Stimulated activated naive CD8-positive, alpha-beta T cell treated with anti-CD3 and anti-CD28 coated beads, Interleukin-15, amount 100 ng/mL, for 72 hours (primary cell): Measurements from ENCODE around the gene TMCO4.
A peak's percentile ranks its signal among the peaks of the same experiment; 100 is the strongest.

Experiments used
- ATAC-seq: fragments of 150-1000 bp; cut with Tn5 transposase; 2 replicates; pipeline ENCODE4 v1.10.0; 2021; ENCODE audit warnings: mild to moderate bottlenecking, moderate library complexity
- DNase-seq, 2 donors: peaks; one replicate each; pipeline ENCODE4 v3.0.0; 2021 to 2022
- H3K27ac Mint-ChIP-seq, 2 donors: one replicate each; pipeline ENCODE4 v1.8.0; 2022; ENCODE audit warnings: mild to moderate bottlenecking in 2 of 2, mixed read lengths in 2 of 2, moderate library complexity in 2 of 2
- H3K27me3 Mint-ChIP-seq: one replicate; pipeline ENCODE4 v1.8.0; 2022; ENCODE audit warnings: mixed read lengths
- H3K4me1 Mint-ChIP-seq: one replicate; pipeline ENCODE4 v1.8.0; 2022; ENCODE audit warnings: mild to moderate bottlenecking, mixed read lengths
- H3K4me3 Mint-ChIP-seq, 2 donors: one replicate each; pipeline ENCODE4 v1.8.0; 2022; ENCODE audit warnings: mild to moderate bottlenecking in 2 of 2, mixed read lengths in 2 of 2, moderate library complexity in 1 of 2
- H3K9me3 Mint-ChIP-seq, 2 donors: one replicate each; pipeline ENCODE4 v1.8.0; 2022; ENCODE audit warnings: mixed read lengths in 2 of 2

The TMCO4 gene

DNA sequence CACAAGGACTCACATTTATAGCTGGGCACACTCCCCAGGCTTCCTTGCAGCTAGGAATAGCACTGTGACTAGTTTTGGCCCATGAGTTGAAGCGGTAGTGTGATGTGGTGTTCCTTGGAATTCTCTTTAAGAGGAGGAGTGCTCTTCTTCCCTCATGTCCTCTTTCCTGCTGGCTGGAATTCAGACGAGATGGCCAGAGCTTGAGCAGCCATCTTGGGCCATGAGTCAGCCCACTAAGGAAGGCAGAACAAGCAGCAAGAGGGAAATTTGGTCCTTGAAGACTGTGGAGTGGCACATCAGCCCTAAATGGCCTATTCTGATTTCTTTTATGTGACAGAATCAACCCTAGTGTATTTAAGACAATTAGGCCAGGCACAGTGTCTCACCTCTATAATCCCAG, 115.0 kb downstream of the TMCO4 start:
- DNase-seq (no peak), ATAC-seq (no peak)
- Mint-ChIP-seq H3K4me1 (peaks cover 18% of the 10 kb centered on the region), H3K4me3 (no peak overlapping the region), H3K27ac (no peak overlapping the region), H3K9me3 (peaks cover 5 to 6% of the 10 kb centered on the region in 2 donors), H3K27me3 (no peaks in the 10 kb centered on the region)

DNA sequence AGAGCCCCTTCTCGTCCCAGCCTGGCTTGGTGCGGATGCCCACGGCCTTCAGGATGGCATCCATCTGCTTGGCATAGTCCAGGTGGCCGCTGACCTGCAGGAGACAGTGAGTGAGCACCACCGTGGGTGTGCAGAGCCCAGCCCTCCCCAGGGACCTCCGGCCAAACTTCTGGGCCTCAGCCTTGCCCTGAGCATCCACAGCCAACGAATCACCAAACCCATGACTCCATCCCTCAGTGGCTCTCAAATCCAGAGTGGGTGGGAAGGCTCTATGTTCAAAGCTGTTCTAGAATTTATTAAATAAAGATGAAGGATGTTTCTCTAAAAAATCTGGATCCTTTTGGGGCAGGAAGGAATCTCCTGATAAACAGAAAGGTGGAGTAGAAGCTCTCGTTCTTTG, 116.4 kb downstream of the TMCO4 start:
- ATAC-seq (no peak), DNase-seq (no peak)
- no peaks in the 10 kb centered on the region for H3K9me3 Mint-ChIP-seq
- H3K4me1 Mint-ChIP-seq = peaks cover 10% of the 10 kb centered on the region
- H3K27ac Mint-ChIP-seq = no peak overlapping the region
- no peak overlapping the region for H3K4me3 Mint-ChIP-seq
- no peaks in the 10 kb centered on the region for H3K27me3 Mint-ChIP-seq

DNA sequence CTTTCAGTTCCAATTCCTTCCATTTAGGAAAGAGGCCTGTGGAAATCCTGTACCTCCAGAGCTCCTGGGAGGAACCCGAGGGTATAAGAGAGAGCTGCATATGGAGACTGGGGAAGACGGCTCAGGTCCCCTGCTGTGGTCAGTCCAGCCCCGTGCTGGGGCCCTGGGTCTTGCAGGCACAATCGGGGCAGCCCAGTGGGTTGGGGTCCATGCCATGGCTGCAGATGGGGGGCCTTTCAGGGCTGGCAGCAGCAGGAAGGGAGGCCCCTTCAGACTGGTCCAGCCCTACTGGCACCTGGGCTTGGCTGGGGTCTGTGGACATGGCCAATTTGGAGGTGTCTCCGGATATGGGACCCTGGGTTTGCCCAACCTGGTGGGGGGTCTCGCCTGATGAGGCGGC, 116.8 kb downstream of the TMCO4 start:
- H3K4me1 Mint-ChIP-seq = peaks cover 5% of the 10 kb centered on the region
- ATAC-seq = no peak
- no peak overlapping the region for H3K27ac Mint-ChIP-seq
- no peaks in the 10 kb centered on the region for H3K27me3 Mint-ChIP-seq
- H3K9me3 Mint-ChIP-seq = no peaks in the 10 kb centered on the region
- no peak overlapping the region for H3K4me3 Mint-ChIP-seq
- DNase-seq = no peak

DNA sequence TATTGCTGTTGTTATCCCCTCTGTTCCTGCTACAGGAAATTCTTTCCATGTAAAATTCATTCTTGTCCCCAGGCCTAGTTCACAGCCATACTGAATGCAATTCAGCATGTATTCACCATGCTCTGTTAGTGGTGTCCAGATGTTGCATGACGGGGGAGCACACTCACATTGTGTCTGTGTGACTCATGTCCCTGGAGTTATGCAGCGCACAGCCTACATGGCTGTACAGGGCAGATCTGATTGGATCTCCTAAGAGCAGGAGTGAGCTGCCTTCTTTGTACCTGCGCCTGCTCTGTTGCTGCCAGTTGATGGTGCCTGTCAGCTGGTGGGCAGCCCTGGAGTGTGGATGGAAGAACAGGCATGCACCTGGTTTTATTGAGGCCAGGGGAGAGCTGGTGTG, 117.5 kb downstream of the TMCO4 start:
- Mint-ChIP-seq H3K27ac (no peak overlapping the region), H3K4me1 (peaks cover under 1% of the 10 kb centered on the region), H3K9me3 (no peaks in the 10 kb centered on the region), H3K27me3 (no peaks in the 10 kb centered on the region), H3K4me3 (no peak overlapping the region)
- DNase-seq (no peak), ATAC-seq (no peak)

DNA sequence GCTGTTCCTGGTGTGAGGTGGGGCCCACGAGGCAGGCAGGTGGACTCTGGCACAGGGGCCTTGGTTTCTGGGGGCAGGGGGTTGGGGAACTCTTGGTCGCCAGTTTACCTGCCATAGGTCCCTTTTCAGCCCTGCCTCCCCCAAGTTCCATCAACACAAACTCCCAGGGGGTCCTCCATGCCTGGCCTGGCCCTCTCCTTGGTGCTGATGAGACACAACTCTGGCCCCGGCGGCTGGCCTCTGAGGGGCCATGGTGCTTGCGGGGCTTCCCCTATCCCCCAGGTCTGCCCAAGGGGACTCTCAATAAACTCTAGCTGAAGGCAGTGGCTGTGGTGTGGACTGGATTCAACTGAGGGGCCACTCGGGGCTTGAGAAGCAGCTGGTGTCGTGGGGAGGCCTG, 119.1 kb downstream of the TMCO4 start:
- DNase-seq (no peak), ATAC-seq (no peak)
- H3K27me3 Mint-ChIP-seq = peaks cover 11% of the 10 kb centered on the region
- H3K4me1 Mint-ChIP-seq = no peaks in the 10 kb centered on the region
- no peak overlapping the region for H3K27ac Mint-ChIP-seq
- no peak overlapping the region for H3K4me3 Mint-ChIP-seq
- H3K9me3 Mint-ChIP-seq = no peaks in the 10 kb centered on the region

DNA sequence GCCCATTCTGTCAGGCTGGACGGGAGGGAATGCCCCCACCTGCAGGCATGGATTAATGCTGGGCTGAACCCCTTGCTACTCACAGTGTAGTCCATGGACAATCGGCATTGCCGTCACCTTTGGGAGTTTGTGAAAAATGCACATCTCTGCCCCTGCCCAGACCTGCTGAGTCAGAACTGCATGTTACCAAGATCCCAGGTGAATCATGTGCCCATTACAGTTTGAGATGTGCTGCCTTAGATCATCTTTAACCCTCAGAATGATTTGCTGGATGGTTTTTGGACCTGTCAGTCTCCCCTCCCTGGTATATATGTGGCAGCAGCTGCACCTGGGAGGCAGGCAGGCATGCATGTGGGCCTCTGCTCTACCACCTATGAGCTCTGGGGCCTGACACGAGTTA, 120.0 kb downstream of the TMCO4 start:
- H3K4me1 Mint-ChIP-seq = no peaks in the 10 kb centered on the region
- H3K27me3 Mint-ChIP-seq = peaks cover 21% of the 10 kb centered on the region
- H3K27ac Mint-ChIP-seq = no peak overlapping the region
- ATAC-seq (no peak), DNase-seq (no peak)
- H3K9me3 Mint-ChIP-seq = no peaks in the 10 kb centered on the region
- no peak overlapping the region for H3K4me3 Mint-ChIP-seq

DNA sequence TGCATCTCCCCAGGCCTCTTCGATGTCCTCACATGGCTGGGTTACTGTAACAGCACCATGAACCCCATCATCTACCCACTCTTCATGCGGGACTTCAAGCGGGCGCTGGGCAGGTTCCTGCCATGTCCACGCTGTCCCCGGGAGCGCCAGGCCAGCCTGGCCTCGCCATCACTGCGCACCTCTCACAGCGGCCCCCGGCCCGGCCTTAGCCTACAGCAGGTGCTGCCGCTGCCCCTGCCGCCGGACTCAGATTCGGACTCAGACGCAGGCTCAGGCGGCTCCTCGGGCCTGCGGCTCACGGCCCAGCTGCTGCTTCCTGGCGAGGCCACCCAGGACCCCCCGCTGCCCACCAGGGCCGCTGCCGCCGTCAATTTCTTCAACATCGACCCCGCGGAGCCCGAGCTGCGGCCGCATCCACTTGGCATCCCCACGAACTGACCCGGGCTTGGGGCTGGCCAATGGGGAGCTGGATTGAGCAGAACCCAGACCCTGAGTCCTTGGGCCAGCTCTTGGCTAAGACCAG, 120.7 kb downstream of the TMCO4 start:
- ATAC-seq (no peak), DNase-seq (no peak)
- H3K27me3 Mint-ChIP-seq = peaks cover 25% of the 10 kb centered on the region
- H3K4me1 Mint-ChIP-seq = no peaks in the 10 kb centered on the region
- H3K27ac Mint-ChIP-seq = no peak overlapping the region
- H3K4me3 Mint-ChIP-seq = no peak overlapping the region
- no peaks in the 10 kb centered on the region for H3K9me3 Mint-ChIP-seq

DNA sequence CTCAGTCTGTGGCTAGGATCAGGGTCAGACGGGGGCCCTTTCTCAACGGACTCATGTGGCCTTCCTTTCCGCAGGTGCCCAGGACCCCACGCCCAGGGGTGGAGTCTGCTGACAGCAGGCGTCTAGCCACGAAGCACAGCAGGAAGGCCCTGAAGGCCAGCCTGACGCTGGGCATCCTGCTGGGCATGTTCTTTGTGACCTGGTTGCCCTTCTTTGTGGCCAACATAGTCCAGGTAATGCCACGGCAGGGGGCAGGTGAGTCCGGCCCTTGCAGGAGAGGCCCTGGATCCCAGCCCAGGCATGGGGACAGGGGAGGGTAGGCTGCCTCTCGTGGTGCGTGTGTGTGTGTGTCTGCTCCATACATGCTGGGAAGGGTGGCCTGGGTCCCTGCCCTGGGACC, 121.2 kb downstream of the TMCO4 start:
- Mint-ChIP-seq H3K4me3 (no peak overlapping the region), H3K9me3 (no peaks in the 10 kb centered on the region), H3K4me1 (no peaks in the 10 kb centered on the region), H3K27me3 (peaks cover 25% of the 10 kb centered on the region), H3K27ac (no peak overlapping the region)
- no peak for ATAC-seq
- DNase-seq = no peak

DNA sequence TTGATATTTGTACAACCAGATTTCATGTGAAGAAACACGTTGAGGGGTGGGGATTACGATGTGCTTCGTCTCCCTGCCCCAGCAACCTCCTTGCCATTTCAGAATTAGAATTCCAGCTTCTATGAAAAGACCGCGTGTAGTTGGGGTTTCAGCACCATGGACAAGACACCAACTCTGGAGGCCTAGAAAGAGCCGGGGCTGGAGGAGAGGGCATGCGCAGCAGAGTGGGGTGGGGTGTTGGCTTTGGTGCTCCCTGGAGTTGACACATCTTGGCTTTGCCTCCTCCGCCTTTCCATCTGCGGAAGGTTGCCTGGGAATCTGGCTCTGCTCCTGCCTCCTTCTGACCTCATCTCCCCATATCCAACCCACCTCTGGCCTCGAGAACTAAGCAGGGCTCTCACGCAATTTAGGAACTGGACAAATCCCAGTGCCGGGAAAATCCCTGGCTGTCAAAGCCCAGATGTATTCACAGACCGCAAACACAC, 123.2 kb downstream of the TMCO4 start:
- ATAC-seq (no peak), DNase-seq (no peak)
- H3K4me3 Mint-ChIP-seq = no peak overlapping the region
- no peaks in the 10 kb centered on the region for H3K4me1 Mint-ChIP-seq
- no peak overlapping the region for H3K27ac Mint-ChIP-seq
- no peaks in the 10 kb centered on the region for H3K9me3 Mint-ChIP-seq
- peaks cover 36% of the 10 kb centered on the region for H3K27me3 Mint-ChIP-seq

DNA sequence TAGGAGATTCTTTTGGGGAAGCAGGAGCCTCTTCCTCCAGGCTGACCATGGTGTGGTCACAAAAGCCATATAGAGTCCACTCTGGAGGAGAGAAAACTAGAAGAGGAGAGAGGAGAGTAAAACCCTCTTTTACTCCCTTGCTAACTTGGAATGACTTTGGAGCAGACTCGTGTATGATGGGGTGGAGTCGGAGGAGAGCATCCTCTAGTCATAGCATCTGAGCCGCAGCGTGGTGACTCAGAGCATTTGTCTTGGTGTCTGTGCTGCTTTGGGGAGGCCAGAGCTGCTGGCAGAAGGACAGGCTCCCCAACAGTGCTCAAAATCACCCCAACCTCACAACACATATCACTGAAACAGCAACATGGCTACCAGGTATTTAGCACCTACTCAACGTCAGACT, 123.9 kb downstream of the TMCO4 start:
- ATAC-seq = no peak
- no peak for DNase-seq
- H3K4me3 Mint-ChIP-seq = no peak overlapping the region
- no peaks in the 10 kb centered on the region for H3K4me1 Mint-ChIP-seq
- H3K27me3 Mint-ChIP-seq = peaks cover 40% of the 10 kb centered on the region
- H3K9me3 Mint-ChIP-seq = no peaks in the 10 kb centered on the region
- no peak overlapping the region for H3K27ac Mint-ChIP-seq

DNA sequence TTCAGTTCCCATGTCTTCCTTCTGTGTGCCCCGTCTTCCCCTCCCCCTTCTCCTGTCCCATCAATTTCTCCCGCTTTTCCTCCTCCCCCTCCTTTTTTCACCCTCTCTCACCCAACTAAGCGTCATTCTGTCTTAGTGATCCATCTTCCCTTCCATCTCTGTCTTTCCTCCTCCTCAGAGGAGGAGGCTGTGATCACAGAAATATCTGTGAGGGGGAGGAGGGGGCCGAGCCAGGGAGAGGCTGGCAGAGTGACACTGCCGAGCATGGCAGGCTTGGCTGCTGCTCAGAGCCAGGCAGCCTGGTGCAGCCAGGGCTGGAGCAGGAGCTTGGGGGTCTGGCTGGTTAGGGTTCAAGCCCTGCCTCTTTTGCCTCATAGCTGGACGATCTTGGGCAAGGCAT, 127.5 kb downstream of the TMCO4 start:
- no peak for ATAC-seq
- Mint-ChIP-seq H3K27me3 (peaks cover 64% of the 10 kb centered on the region), H3K27ac (no peak overlapping the region), H3K9me3 (no peaks in the 10 kb centered on the region), H3K4me1 (no peaks in the 10 kb centered on the region), H3K4me3 (no peak overlapping the region)
- DNase-seq = no peak

DNA sequence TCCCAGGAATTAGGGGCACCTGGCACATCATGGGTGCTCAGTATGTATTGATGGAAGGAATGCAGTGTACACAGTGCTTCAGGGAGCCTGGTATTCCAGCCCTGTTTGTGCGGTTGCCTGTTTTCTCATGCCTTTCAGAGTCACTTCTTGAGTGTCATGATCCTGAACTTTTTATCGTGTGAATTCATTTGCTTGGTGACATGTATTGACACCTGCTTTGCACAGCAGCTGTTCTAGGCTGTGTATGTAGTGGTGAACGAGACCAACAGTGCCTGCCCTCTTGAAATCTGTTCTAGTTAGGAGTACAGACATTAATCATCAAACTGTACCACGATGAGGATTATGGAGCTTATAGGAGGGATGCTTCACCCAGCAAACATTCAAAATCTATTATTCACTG, 128.9 kb downstream of the TMCO4 start:
- H3K27me3 Mint-ChIP-seq = peaks cover 69% of the 10 kb centered on the region
- H3K4me1 Mint-ChIP-seq = peaks cover 5% of the 10 kb centered on the region
- DNase-seq (no peak), ATAC-seq (no peak)
- H3K9me3 Mint-ChIP-seq = no peaks in the 10 kb centered on the region
- H3K27ac Mint-ChIP-seq = no peak overlapping the region
- no peak overlapping the region for H3K4me3 Mint-ChIP-seq

DNA sequence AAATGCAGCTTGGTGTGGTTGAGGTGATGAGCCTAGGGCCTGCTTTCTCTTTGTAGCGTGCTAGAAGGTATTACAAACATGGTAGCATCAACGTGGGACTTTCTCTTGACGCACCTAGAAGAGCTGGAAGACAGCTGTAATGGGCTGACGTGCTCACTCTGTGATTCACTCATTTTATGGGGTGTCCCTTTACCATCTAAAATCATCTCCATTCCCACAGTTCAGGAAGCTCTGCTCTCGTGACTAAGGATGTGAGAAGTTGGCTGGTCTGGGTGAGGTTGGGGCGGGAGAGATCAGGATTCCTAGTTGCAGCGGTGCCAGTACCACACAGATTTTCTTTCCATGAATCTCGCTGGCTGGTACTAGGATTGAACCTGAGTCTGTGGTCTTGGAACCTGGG, 130.8 kb downstream of the TMCO4 start:
- Mint-ChIP-seq H3K4me3 (no peak overlapping the region), H3K4me1 (peaks cover 12% of the 10 kb centered on the region), H3K27ac (no peak overlapping the region), H3K27me3 (peaks cover 70% of the 10 kb centered on the region), H3K9me3 (no peaks in the 10 kb centered on the region)
- DNase-seq = no peak
- no peak for ATAC-seq

DNA sequence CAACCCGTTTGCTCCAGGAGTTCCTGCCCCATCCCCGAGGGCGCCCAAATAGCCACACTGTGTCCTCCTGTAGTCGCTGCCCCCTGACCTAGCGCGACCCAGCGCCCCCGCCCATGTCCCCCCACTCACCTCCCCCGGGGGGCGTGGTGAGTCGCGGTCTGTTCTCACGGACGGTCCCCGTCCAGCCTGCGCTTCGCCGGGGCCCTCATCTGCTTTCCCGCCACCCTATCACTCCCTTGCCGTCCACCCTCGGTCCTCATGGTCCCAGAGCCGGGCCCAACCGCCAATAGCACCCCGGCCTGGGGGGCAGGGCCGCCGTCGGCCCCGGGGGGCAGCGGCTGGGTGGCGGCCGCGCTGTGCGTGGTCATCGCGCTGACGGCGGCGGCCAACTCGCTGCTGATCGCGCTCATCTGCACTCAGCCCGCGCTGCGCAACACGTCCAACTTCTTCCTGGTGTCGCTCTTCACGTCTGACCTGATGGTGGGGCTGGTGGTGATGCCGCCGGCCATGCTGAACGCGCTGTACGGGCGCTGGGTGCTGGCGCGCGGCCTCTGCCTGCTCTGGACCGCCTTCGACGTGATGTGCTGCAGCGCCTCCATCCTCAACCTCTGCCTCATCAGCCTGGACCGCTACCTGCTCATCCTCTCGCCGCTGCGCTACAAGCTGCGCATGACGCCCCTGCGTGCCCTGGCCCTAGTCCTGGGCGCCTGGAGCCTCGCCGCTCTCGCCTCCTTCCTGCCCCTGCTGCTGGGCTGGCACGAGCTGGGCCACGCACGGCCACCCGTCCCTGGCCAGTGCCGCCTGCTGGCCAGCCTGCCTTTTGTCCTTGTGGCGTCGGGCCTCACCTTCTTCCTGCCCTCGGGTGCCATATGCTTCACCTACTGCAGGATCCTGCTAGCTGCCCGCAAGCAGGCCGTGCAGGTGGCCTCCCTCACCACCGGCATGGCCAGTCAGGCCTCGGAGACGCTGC, 133.9 kb downstream of the TMCO4 start:
- Mint-ChIP-seq H3K4me3 (peak overlapping the region; percentile 77 to 79), H3K27ac (peak overlapping the region; percentile 33 to 84), H3K4me1 (peaks cover 12% of the 10 kb centered on the region), H3K27me3 (peaks cover 76% of the 10 kb centered on the region), H3K9me3 (no peaks in the 10 kb centered on the region)
- ATAC-seq (peak; percentile 39), DNase-seq (no peak)

DNA sequence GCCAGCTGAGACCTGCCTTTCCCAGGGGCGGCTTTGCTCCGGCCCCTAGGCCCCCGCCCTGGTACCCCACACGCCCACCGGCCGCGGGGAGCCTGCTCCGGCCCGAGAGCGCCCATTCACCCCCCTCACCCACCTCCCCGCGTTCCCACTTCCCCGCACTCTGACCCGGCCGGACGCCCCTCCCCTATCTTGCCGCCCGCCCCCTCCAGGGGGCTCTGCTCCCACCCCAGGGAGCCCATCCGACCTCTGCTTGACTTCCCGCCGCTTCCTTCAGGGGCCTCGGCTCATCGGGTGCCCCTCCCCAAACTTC, 134.6 kb downstream of the TMCO4 start:
- H3K9me3 Mint-ChIP-seq = no peaks in the 10 kb centered on the region
- DNase-seq = no peak
- H3K27me3 Mint-ChIP-seq = peaks cover 78% of the 10 kb centered on the region
- ATAC-seq = peak; percentile 44
- H3K27ac Mint-ChIP-seq = peak overlapping the region in 1 of 2 donors; percentile 84
- H3K4me3 Mint-ChIP-seq = peak overlapping the region; percentile 76 to 77
- peaks cover 12% of the 10 kb centered on the region for H3K4me1 Mint-ChIP-seq

DNA sequence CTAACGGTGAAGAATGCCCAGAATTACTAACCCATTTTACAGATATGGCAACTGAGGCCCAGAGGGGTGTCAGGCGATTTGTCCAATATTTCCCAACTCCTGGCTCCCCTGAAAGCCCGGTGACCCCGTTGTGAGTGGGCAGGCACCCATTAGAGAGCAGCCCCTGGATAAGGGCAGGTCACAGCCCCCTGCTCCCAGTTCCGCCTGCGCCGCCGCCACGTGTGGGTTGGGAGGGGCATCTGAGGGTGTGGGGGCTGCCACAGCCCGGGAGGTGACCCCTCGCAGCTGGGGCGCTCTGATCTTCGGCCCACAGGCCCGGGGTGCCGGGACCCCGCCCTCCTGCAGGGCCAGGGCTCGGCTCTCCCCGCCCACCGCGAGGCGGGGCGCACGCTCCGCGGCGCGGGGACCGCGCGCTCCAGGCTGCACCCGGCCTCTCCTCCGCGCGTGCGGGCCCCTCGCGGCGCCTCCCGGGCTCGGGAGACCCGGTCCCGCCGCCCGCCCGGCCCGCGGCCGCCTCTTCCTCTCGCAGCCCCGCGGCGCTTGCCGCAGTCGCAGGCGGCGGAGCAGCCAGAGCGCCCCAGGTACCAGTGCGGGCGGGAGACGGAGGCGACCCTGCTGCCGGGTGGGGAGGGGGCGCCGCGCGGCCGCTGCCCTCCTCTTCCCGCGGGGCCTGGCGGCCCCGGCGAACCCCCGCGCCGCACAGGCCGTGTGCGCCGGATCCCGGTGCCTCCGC, 135.1 kb downstream of the TMCO4 start, which contains the start of gene HTR6:
Gene HTR6 (plus strand): TSS at position 423 of the 733 bp plus-strand sequence. CDS start 879 bp downstream, outside the sequence.
- peak within 1 kb of the TSS; percentile 77 to 79 for H3K4me3 Mint-ChIP-seq
- H3K9me3 Mint-ChIP-seq = no peaks in the 10 kb centered on the region
- H3K4me1 Mint-ChIP-seq = peaks cover 16% of the 10 kb centered on the region
- peaks cover 78% of the 10 kb centered on the region for H3K27me3 Mint-ChIP-seq
- DNase-seq (no peak), ATAC-seq (peak; percentile 43)
- peak within 1 kb of the TSS in 1 of 2 donors; percentile 84 for H3K27ac Mint-ChIP-seq
